GM13977 (cell line): Measurements from ENCODE around the gene FAM193A.
"Not testable (repeated sequence)": the region's sequence is repeated elsewhere in the genome, so short reads cannot be mapped to it uniquely, and the experiment has no call there.

Experiments used
- DNase-seq: peaks from one replicate; pipeline ENCODE4 v3.0.0; 2012; ENCODE audit warnings: low spot score
- CTCF ChIP-seq: IDR thresholded peaks from 2 replicates; pipeline ENCODE4 v1.5.1; 2012; ENCODE audit warnings: mild to moderate bottlenecking, control low read depth; ENCODE audit not compliant: insufficient read depth; ENCODE audit errors: extremely low read depth, missing control alignments
- in situ Hi-C: fragments of 300-500 bp; cut with MboI; formaldehyde crosslinking; loops from one replicate; pipeline ENCODE4 v1.12.0; 2022; ENCODE audit warnings: low sequenced_read_pairs, low pct_unique_long_range_greater_than_20kb, mixed read lengths, inconsistent platforms; ENCODE audit not compliant: unreplicated experiment

The FAM193A gene

DNA sequence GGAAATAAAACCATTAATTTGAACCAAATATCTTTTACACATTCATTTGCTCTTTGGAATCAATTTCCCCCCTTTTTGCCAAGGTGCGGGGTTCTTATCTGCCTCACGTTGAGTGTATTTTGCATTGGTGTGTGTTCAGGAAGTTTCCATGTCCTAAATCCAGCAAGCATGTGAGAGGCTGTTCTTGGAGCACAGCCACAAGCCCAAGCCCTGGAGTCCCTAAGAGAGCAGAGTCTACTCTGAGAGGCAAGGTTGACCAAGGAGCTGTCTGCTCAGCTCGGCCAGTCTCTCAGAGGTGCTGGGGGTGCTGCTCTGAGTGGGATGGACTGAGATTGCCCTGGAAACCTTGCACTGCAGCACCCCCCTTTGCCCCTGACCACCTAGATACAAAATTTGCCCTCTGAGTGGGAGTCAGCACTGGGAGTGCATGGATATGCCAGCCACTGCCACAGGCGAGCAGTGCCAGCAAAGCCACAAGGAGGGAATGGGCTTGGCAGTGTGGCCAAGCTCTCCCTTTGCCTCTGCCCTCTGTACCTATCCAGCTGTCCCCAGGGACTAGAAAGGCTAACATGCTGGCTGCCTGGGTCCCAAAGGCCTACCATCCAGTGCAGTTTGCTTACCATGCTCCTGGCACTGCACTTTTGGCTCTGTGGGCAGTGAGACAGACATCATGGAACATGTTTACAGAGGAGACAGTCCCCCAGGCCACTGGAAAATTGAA lies 20.5 kb upstream of the FAM193A start:
- DNase-seq: no peak
- in situ Hi-C loops: no loop called here

DNA sequence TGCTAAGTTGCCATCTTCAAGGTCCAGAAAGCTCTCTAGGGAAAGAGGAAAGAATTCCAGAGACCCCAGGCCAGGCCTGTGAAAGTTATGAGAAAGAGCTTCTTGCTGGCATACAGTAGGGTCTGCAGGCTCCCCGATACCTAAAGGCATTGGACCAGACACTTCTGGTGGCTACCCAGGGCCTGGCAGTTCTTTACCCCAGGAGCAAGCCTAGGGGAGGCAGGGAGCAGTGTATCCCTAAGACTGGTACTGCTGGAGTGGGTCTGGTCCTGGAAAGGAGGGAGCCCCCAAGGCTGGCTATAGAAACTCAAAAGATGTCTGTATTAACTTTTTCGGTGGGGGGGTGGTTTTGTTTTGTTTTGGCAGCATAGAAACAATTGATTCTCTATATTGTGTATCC lies 19.8 kb upstream of the FAM193A start:
- TF ChIP-seq CTCF: no peak
- in situ Hi-C loops: no loop called here
- no peak for DNase-seq

More for the DNA sequence above, 20.5 kb upstream of the FAM193A start:
- no peak for TF ChIP-seq CTCF

DNA sequence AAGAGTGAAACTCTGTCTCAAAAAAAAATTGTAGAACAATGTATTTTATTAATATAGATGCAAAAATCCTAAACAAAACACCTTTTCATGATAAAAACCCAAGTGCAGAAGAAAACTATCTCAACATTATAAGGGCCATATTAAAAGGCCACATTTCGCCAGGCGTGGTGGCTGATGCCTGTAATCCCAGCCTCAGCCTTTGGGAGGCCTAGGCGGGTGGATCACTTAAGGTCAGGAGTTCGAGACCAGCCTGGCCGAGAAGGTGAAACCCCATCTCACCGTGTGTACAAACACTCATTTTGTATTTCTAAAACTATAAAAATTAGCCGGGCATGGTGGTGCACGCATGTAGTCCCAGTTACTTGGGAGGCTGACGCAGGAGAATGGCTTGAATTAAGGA lies 9.9 kb upstream of the FAM193A start:
- no peak for TF ChIP-seq CTCF
- in situ Hi-C loops: no loop called here
- no peak for DNase-seq

DNA sequence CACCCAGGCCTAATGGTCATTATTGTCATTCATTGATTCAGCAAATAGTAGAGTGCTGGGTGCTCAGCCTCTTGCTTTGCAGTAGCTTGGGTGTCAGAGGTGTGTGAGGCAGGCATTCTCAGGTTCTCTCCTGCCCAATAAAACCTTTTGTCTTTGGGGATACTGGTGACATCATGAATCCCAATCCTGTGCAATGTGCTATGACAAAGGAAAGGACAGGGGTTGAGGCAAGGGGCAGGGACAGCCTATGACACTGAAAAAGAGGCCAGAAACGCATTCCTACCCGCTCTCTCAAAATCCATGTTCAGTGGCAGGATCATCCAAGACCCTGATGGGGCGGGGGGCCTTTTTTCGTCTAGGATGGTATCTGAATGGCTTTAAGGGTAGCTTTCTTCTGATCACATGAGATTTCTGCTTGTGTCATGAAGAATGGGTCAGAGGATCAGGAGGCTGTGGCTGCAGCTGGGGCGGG lies 1.5 kb upstream of the FAM193A start:
- TF ChIP-seq CTCF: no peak
- DNase-seq: no peak
- in situ Hi-C loops: no loop called here

- peak; percentile 49 for DNase-seq
- peak; percentile 38 for TF ChIP-seq CTCF
- in situ Hi-C loops: no loop called here
Measured at GRCh38 chr4:2535376-2536192, 863 bp upstream of the FAM193A start.

DNA sequence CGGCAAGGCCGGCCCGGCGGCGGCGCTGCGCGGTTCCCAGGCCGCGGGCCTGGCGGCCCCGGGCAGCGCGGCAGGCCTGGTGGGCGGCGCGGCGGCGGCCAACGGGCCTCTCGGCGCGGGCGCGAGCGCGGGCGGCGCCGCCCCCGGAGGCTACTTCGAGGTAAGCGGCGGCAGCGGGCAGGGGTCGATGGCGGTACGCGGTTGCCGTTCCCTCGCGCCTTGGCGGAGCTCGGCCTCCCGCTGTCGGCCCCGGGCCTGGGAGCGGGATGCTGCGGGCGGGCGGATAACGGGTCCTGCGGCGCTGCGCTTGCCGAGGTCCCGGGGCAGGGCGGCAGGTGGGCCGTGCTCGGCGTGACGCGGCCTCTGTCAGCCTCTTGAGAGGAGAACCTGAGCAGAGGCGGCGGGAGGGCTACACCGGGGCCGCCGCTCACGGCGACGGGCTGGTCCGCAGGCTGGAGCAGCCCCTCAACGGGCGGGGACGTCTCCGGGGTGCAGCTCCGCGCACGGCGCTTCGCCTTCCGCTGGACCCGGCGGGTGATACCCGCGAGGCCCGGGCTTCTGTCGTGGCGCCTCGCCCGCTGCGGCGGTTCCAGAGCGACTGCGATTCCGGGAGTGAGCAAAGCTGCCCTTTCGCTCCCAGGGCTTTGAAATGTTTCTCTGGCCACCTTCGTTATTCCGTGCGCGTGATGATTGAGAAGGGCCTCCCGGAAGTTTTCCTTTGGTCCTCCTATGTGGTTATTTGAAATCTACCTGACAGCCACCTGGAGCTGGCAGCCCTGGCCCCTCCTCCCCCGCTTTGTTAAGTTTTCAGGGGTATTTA lies 774 bp downstream of the FAM193A start:
- in situ Hi-C loops: no loop called here
- peak; percentile 46 for DNase-seq
- no peak for TF ChIP-seq CTCF

DNA sequence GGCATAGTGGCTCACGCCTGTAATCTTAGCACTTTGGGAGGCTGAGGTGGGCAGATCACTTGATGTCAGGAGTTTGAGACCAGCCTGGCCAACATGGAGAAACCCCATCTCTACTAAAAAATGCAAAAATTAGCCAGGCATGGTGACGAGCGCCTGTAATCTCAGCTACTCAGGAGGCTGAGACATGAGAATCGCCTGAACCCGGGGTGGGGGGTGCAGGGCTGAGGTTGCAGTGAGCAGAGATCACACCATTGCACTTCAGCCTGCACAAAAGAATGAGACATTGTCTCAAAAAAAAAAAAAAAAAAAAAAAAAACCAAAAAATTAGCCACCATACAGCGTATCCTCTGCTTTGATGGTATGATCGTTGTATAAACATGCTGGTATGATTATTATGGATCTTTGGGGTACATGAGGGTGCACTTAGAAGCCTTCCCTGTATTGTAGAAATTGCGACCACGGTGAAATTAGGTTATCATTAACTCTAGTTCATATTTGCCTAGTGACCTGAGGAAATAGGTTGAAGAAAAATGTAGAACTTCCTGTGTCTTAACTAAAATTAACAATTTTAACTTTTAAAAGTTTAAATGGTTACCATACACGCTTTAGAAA lies 7.2 kb downstream of the FAM193A start:
- DNase-seq, in situ Hi-C loops: not testable (repeated sequence)
